ENCODE measurements around the gene AGER. TPM values are rescaled to one million over a fixed set of nuclear protein-coding genes. Genes with fewer than 3 reads are reported as not detected.

The AGER gene
- polyA plus RNA-seq, 1 experiment = 2.4 TPM

- Histone ChIP-seq H3K27me3 (ENCODE audit: control insufficient read depth, insufficient read depth, low read length) (no peaks in the 10 kb centered on the region), H3K9me3 (ENCODE audit: control insufficient read depth, insufficient read depth, low read length) (no peaks in the 10 kb centered on the region; the same call in 1 of the 2 replicates), H3K4me3 (ENCODE audit: low read depth, low read length) (no peak overlapping the region), H3K27ac (ENCODE audit: low read depth, low read length) (no peak overlapping the region)
- no peak for TF ChIP-seq CTCF (IDR thresholded peaks at IDR 0.05; ENCODE audit: low read depth, low read length)
- CTCF ChIA-PET = interaction anchor here (3.2 kb wide), 1 partner anchor 38 kb away, joined by 10 read pairs; no protein-coding TSS in a partner anchor
- no peak for DNase-seq (ENCODE audit: low read depth, low spot score)
- POLR2A ChIA-PET = no interaction called here
Measured at GRCh38 chr6:32156891-32157290, 27.2 kb downstream of the AGER start.

GRCh38 chr6:32154514-32155161, 29.4 kb downstream of the AGER start:
- POLR2A ChIA-PET = interaction anchor here (1.1 to 1.2 kb wide), 2 partner anchors 25 to 41 kb away, joined by 4 to 5 read pairs; partner anchors contain the start of gene FKBPL
- CTCF ChIA-PET = interaction anchor here (0.8 to 1.1 kb wide), 4 partner anchors 22 to 364 kb away, joined by 3 to 4 read pairs (median 4); no protein-coding TSS in a partner anchor
- Histone ChIP-seq H3K4me3 (ENCODE audit: low read depth, low read length) (peak overlapping the region; percentile 79), H3K9me3 (ENCODE audit: control insufficient read depth, insufficient read depth, low read length) (peaks cover 2% of the 10 kb centered on the region; the same call in 1 of the 2 replicates), H3K27ac (ENCODE audit: low read depth, low read length) (peak overlapping the region; percentile 81), H3K27me3 (ENCODE audit: control insufficient read depth, insufficient read depth, low read length) (peaks cover 3% of the 10 kb centered on the region)
- TF ChIP-seq CTCF (IDR thresholded peaks at IDR 0.05; ENCODE audit: low read depth, low read length) = peak; percentile 55
- no peak for DNase-seq (ENCODE audit: low read depth, low spot score)

GRCh38 chr6:32153564-32154513, 30.2 kb downstream of the AGER start, which contains the start of gene PPT2:
Gene PPT2, plus strand, starts transcription at chr6:32154141. Its CDS starts 454 bp downstream, at chr6:32154595.
- ChIA-PET CTCF (interaction anchor here (1.1 kb wide), 1 partner anchor 40 kb away, joined by 3 read pairs; no protein-coding TSS in a partner anchor), POLR2A (interaction anchor here (1.0 to 1.2 kb wide), 3 partner anchors 24 to 42 kb away, joined by 4 to 5 read pairs (median 4); partner anchors contain the start of genes ATF6B and FKBPL)
- DNase-seq (ENCODE audit: low read depth, low spot score) = peak; percentile 76
- TF ChIP-seq CTCF (IDR thresholded peaks at IDR 0.05; ENCODE audit: low read depth, low read length) = peak; percentile 45
- peak within 1 kb of the TSS; percentile 79 for H3K4me3 ChIP-seq (ENCODE audit: low read depth, low read length)
- peak within 1 kb of the TSS; percentile 81 for H3K27ac ChIP-seq (ENCODE audit: low read depth, low read length)
- peaks cover 10% of the 10 kb centered on the region for H3K9me3 ChIP-seq (ENCODE audit: control insufficient read depth, insufficient read depth, low read length)
- peaks cover 10% of the 10 kb centered on the region for H3K27me3 ChIP-seq (ENCODE audit: control insufficient read depth, insufficient read depth, low read length)

GRCh38 chr6:32152769-32153563, 31.1 kb downstream of the AGER start:
- Histone ChIP-seq H3K27ac (ENCODE audit: low read depth, low read length) (peak overlapping the region; percentile 81), H3K4me3 (ENCODE audit: low read depth, low read length) (peak overlapping the region; percentile 79), H3K9me3 (ENCODE audit: control insufficient read depth, insufficient read depth, low read length) (peaks cover 13% of the 10 kb centered on the region), H3K27me3 (ENCODE audit: control insufficient read depth, insufficient read depth, low read length) (peaks cover 17% of the 10 kb centered on the region)
- CTCF ChIA-PET = interaction anchor here (1.0 to 1.5 kb wide), 2 partner anchors 37 to 42 kb away, joined by 4 to 5 read pairs; no protein-coding TSS in a partner anchor
- DNase-seq (ENCODE audit: low read depth, low spot score) = no peak
- no peak for TF ChIP-seq CTCF (IDR thresholded peaks at IDR 0.05; ENCODE audit: low read depth, low read length)
- POLR2A ChIA-PET = interaction anchor here (0.7 to 1.0 kb wide), 2 partner anchors 25 to 46 kb away, joined by 4 read pairs; partner anchors contain the start of gene ATF6B
